PC-3 (cell line): ENCODE data around the gene BRPF1. TPM values are rescaled to one million over a fixed set of nuclear protein-coding genes. Genes with fewer than 3 reads are reported as not detected.

Source experiments
- ATAC-seq: fragments of 200-7000 bp; cut with Tn5 transposase; 2 replicates; pipeline ENCODE4 v1.9.1; 2020; ENCODE audit warnings: mild to moderate bottlenecking, moderate library complexity
- BruUV-seq: library from RNA; stranded (reverse); fragments of 400-500 nt; replicated peaks from 2 replicates; lab custom pipeline; 2021; lab: Mats Ljungman, UMichigan
- CTCF ChIA-PET: fragments of 300-600 bp; sonication (Branson Sonifier 250); formaldehyde crosslinking; loops from one replicate; lab custom pipeline; 2022; ENCODE audit warnings: antibody characterized with exemption; lab: Charles Lee
- POLR2A ChIA-PET: fragments of 300-600 bp; sonication (Branson Sonifier 250); formaldehyde crosslinking; loops from one replicate; lab custom pipeline; 2022; ENCODE audit warnings: antibody characterized with exemption; ENCODE audit not compliant: unreplicated experiment; lab: Charles Lee
- DNase-seq: peaks from one replicate; pipeline ENCODE4 v3.0.0-alpha.2; 2015
- H2AFZ ChIP-seq: fragments of 300-600 bp; sonication (generic); 2 replicates; pipeline ENCODE4 v1.6.0; 2016; ENCODE audit warnings: antibody characterized with exemption, low read length
- H3F3A ChIP-seq: fragments of 300-600 bp; sonication (generic); one replicate; pipeline ENCODE4 v1.6.0; 2017; ENCODE audit warnings: antibody characterized with exemption, low read length, control low read depth, mild to moderate bottlenecking; ENCODE audit not compliant: unreplicated experiment
- H3K27ac ChIP-seq: fragments of 300-600 bp; sonication (generic); 2 replicates; pipeline ENCODE4 v1.5.1; 2016; ENCODE audit warnings: mild to moderate bottlenecking, low read length
- H3K27me3 ChIP-seq: fragments of 300-600 bp; sonication (generic); 2 replicates; pipeline ENCODE4 v1.6.1; 2016; ENCODE audit warnings: low read length, mixed read lengths
- H3K36me3 ChIP-seq: fragments of 300-600 bp; sonication (generic); 2 replicates; pipeline ENCODE4 v1.6.1; 2016; ENCODE audit warnings: low read depth, mixed run types, low read length, mixed read lengths
- H3K4me1 ChIP-seq: fragments of 300-600 bp; sonication (generic); 2 replicates; pipeline ENCODE4 v1.5.1; 2016; ENCODE audit warnings: low read length; ENCODE audit not compliant: insufficient read depth
- H3K4me2 ChIP-seq: fragments of 300-600 bp; sonication (generic); 2 replicates; pipeline ENCODE4 v1.6.0; 2016; ENCODE audit warnings: low read length
- H3K4me3 ChIP-seq: fragments of 300-600 bp; sonication (generic); 2 replicates; pipeline ENCODE4 v1.5.1; 2016; ENCODE audit warnings: mild to moderate bottlenecking, low read length, mixed read lengths
- H3K79me2 ChIP-seq: fragments of 300-600 bp; sonication (generic); 2 replicates; pipeline ENCODE4 v1.6.1; 2017; ENCODE audit warnings: low read length, mixed read lengths
- H3K9ac ChIP-seq: fragments of 300-600 bp; sonication (generic); 2 replicates; pipeline ENCODE4 v1.6.0; 2016; ENCODE audit warnings: mild to moderate bottlenecking, low read length
- H3K9me2 ChIP-seq: fragments of 300-600 bp; sonication (generic); replicated peaks from 2 replicates; pipeline ENCODE4 v1.6.1; 2016; ENCODE audit warnings: mixed run types, low read length, mixed read lengths
- H3K9me3 ChIP-seq: fragments of 300-600 bp; sonication (generic); 2 replicates; pipeline ENCODE4 v1.6.1; 2016; ENCODE audit warnings: low read length, mixed read lengths
- H4K20me1 ChIP-seq: fragments of 300-600 bp; sonication (generic); 2 replicates; pipeline ENCODE4 v1.6.1; 2016; ENCODE audit warnings: low read length, mixed read lengths
- CTCF ChIP-seq: fragments of 300-600 bp; sonication (generic); conservative IDR thresholded peaks from 2 replicates; pipeline ENCODE4 v1.5.1; 2017; ENCODE audit warnings: antibody characterized with exemption, low read depth, mild to moderate bottlenecking, low read length
- EZH2 ChIP-seq: fragments of 300-600 bp; sonication (generic); IDR thresholded peaks from one replicate; pipeline ENCODE4 v1.6.1; 2017; ENCODE audit warnings: antibody characterized with exemption, mild to moderate bottlenecking, low read length; ENCODE audit not compliant: unreplicated experiment
- EZH2phosphoT487 ChIP-seq: fragments of 300-600 bp; sonication (generic); IDR thresholded peaks from 2 replicates; pipeline ENCODE4 v1.6.1; 2018; ENCODE audit warnings: mild to moderate bottlenecking, antibody characterized with exemption, low read length, borderline replicate concordance
- intact Hi-C: fragments of 100-400 bp; cut with micrococcal nuclease; formaldehyde crosslinking; loops from 2 replicates; pipeline ENCODE4 v1.9.0; 2023
- total RNA-seq: library from RNA; depleted of rRNA; stranded (reverse); fragments of >200 nt; gene quantifications from 2 replicates; pipeline ENCODE4 v1.2.3, GENCODE V29; 2014

The BRPF1 gene
- total RNA-seq, 1 experiment from 2014 or later = 27.0 TPM

GRCh38 chr3:9794400-9794799, 62.9 kb downstream of the BRPF1 start:
- BruUV-seq = no TSS peak
- ATAC-seq = no peak

GRCh38 chr3:9795207-9795606, 63.7 kb downstream of the BRPF1 start:
- DNase-seq = no peak
- H3K9ac ChIP-seq = no peak overlapping the region
- H3F3A ChIP-seq = no peaks in the 10 kb centered on the region
- ChIA-PET CTCF (no interaction called here), POLR2A (no interaction called here)
- H3K4me1 ChIP-seq = peaks cover 11% of the 10 kb centered on the region
- H3K36me3 ChIP-seq = peaks cover 26% of the 10 kb centered on the region
- H3K9me3 ChIP-seq = no peaks in the 10 kb centered on the region
- no peak overlapping the region for H3K4me3 ChIP-seq
- TF ChIP-seq CTCF (no peak), EZH2 (no peak), EZH2phosphoT487 (no peak)
- no peak overlapping the region for H2AFZ ChIP-seq
- BruUV-seq = no TSS peak
- intact Hi-C loops = no loop called here
- no peaks in the 10 kb centered on the region for H3K27me3 ChIP-seq
- no peak for ATAC-seq
- H3K79me2 ChIP-seq = peaks cover 28% of the 10 kb centered on the region
- H4K20me1 ChIP-seq = no peaks in the 10 kb centered on the region
- no peak overlapping the region for H3K4me2 ChIP-seq
- no peaks in the 10 kb centered on the region for H3K9me2 ChIP-seq
- H3K27ac ChIP-seq = no peak overlapping the region

More at GRCh38 chr3:9794400-9794799, 62.9 kb downstream of the BRPF1 start:
- Histone ChIP-seq H3K36me3 (peaks cover 19% of the 10 kb centered on the region; the same call in 1 of the 2 replicates), H4K20me1 (no peaks in the 10 kb centered on the region), H3K4me2 (peak overlapping the region; percentile 98), H3K9me2 (no peaks in the 10 kb centered on the region), H3F3A (no peaks in the 10 kb centered on the region), H3K79me2 (peaks cover 28% of the 10 kb centered on the region), H2AFZ (no peak overlapping the region), H3K4me3 (no peak overlapping the region), H3K9ac (no peak overlapping the region), H3K4me1 (peaks cover 11% of the 10 kb centered on the region), H3K27me3 (no peaks in the 10 kb centered on the region), H3K9me3 (no peaks in the 10 kb centered on the region), H3K27ac (no peak overlapping the region)
- TF ChIP-seq CTCF = no peak
- no peak for TF ChIP-seq EZH2phosphoT487
- TF ChIP-seq EZH2 = no peak
- DNase-seq = no peak
- POLR2A ChIA-PET = no interaction called here
- intact Hi-C loops = loop anchor here (5.0 kb wide), 1 partner anchor 77 kb away; no protein-coding TSS in a partner anchor
- CTCF ChIA-PET = no interaction called here

- Histone ChIP-seq H3F3A (no peaks in the 10 kb centered on the region), H3K9ac (no peak overlapping the region), H4K20me1 (no peaks in the 10 kb centered on the region), H3K79me2 (peaks cover 28% of the 10 kb centered on the region), H3K36me3 (peaks cover 41% of the 10 kb centered on the region), H3K4me2 (no peak overlapping the region), H3K4me1 (peaks cover 7% of the 10 kb centered on the region), H3K9me3 (no peaks in the 10 kb centered on the region), H3K27ac (no peak overlapping the region), H3K9me2 (no peaks in the 10 kb centered on the region), H2AFZ (no peak overlapping the region), H3K4me3 (no peak overlapping the region), H3K27me3 (no peaks in the 10 kb centered on the region)
- intact Hi-C loops = no loop called here
- TF ChIP-seq EZH2 (no peak), EZH2phosphoT487 (no peak), CTCF (no peak)
- ChIA-PET POLR2A (no interaction called here), CTCF (no interaction called here)
- no peak for DNase-seq
- no TSS peak for BruUV-seq
- ATAC-seq = no peak
Measured at GRCh38 chr3:9797196-9797945, 65.8 kb downstream of the BRPF1 start.
